SK-N-SH treated with all-trans-retinoic acid at 6 μM for 48 hours (cell line): ENCODE measurements around the gene TTC31.

Experiments
- ARNTL ChIP-seq: fragments of 450-650 bp; formaldehyde crosslinking; IDR thresholded peaks from 2 replicates; pipeline ENCODE4 v1.5.0; 2020; ENCODE audit warnings: low read depth, mild to moderate bottlenecking, moderate library complexity, borderline replicate concordance
- BACH2 ChIP-seq: fragments of 250-450 bp; sonication (Bioruptor Pico); IDR thresholded peaks from 2 replicates; pipeline ENCODE4 v1.9.0; 2021; ENCODE audit warnings: mild to moderate bottlenecking, borderline replicate concordance
- CSDC2 ChIP-seq: fragments of 250-450 bp; sonication (Bioruptor Pico); IDR thresholded peaks from 2 replicates; pipeline ENCODE4 v1.5.0; 2020; ENCODE audit warnings: mild to moderate bottlenecking, moderate library complexity
- ESRRG ChIP-seq: fragments of 250-450 bp; sonication (Bioruptor Pico); IDR thresholded peaks from 2 replicates; pipeline ENCODE4 v1.6.1; 2021; ENCODE audit warnings: mild to moderate bottlenecking
- ISL1 ChIP-seq: fragments of 250-450 bp; sonication (Bioruptor Pico); IDR thresholded peaks from 2 replicates; pipeline ENCODE4 v2.1.2; 2022; ENCODE audit warnings: mild to moderate bottlenecking, moderate library complexity
- PPARA ChIP-seq: fragments of 250-450 bp; sonication (Bioruptor Pico); IDR thresholded peaks from 2 replicates; pipeline ENCODE4 v1.5.0; 2020; ENCODE audit warnings: mild to moderate bottlenecking, borderline replicate concordance
- RARB ChIP-seq: fragments of 250-450 bp; sonication (Bioruptor Pico); IDR thresholded peaks from 2 replicates; pipeline ENCODE4 v1.8.0; 2021; ENCODE audit warnings: mild to moderate bottlenecking, moderate library complexity
- ZC3H10 ChIP-seq: fragments of 250-450 bp; sonication (Bioruptor Pico); IDR thresholded peaks from 2 replicates; pipeline ENCODE4 v1.5.1; 2021; ENCODE audit warnings: mild to moderate bottlenecking, moderate library complexity
- ZFP3 ChIP-seq: fragments of 250-450 bp; sonication (Bioruptor Pico); IDR thresholded peaks from 2 replicates; pipeline ENCODE4 v1.5.0; 2020; ENCODE audit warnings: mild to moderate bottlenecking, moderate library complexity
- ZNF565 ChIP-seq: fragments of 450-650 bp; formaldehyde crosslinking; conservative IDR thresholded peaks from 2 replicates; pipeline ENCODE4 v1.5.0; 2020; ENCODE audit warnings: low read depth, mild to moderate bottlenecking, moderate library complexity
- ZNF70 ChIP-seq: fragments of 450-650 bp; formaldehyde crosslinking; IDR thresholded peaks from 2 replicates; pipeline ENCODE4 v1.5.0; 2020; ENCODE audit warnings: mild to moderate bottlenecking, moderate library complexity
- TF ChIP-seq, protein P1 (sequence below): fragments of 250-450 bp; sonication (Bioruptor Pico); IDR thresholded peaks from 2 replicates; pipeline ENCODE4 v1.5.1; 2021; ENCODE audit warnings: mild to moderate bottlenecking, moderate library complexity
- TF ChIP-seq, protein P2 (sequence below): fragments of 250-450 bp; sonication (Bioruptor Pico); IDR thresholded peaks from 2 replicates; pipeline ENCODE4 v1.8.0; 2020; ENCODE audit warnings: mild to moderate bottlenecking, moderate library complexity, borderline replicate concordance
- TF ChIP-seq, protein P3 (sequence below): fragments of 250-450 bp; sonication (Bioruptor Pico); IDR thresholded peaks from 2 replicates; pipeline ENCODE4 v1.5.0; 2020; ENCODE audit warnings: mild to moderate bottlenecking, moderate library complexity

DNA sequence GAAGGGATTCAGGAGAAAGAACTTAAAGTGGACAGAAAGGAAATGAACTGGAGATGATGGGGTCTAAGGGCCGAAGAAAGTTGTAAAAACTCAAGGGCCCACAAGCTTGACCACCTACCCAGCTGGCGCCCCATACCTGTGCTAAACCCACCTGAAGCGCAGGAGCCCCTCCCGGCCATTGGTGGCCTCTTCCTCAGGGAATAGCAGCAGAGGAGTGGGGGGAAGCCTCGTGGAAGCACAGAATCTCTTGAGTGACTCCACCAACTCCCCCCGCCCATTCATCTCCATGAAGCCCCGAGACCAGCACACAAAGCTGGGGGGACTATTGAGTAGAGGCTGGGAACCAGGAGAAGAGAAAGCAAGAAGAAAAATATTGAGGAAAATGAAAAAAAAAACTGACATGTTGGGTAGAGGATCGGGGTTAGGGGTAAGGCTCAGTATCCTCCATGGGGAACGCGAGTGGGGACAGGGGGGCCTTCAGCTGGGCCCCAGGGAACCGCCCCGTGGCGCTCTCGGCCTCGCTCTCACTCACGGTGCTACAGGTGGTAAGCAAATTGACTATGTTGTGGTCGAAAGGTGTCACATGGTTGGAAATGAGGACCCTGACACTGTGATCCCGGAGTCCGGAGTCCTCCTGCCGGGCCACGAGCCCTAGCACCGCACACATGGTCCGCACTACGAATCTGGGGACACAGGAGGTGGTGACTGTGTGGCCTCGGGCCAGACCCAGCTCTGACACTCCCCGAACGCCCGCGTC lies 45.9 kb downstream of the TTC31 start:
- no peak for TF ChIP-seq ISL1 (CRISPR knock-in tag)
- no peak for TF ChIP-seq ZNF565 (CRISPR knock-in tag)
- no peak for TF ChIP-seq ZFP3 (CRISPR knock-in tag)
- no peak for TF ChIP-seq PPARA (CRISPR knock-in tag)
- TF ChIP-seq ZC3H10 (CRISPR knock-in tag), result no peak
- TF ChIP-seq, protein P1, sequence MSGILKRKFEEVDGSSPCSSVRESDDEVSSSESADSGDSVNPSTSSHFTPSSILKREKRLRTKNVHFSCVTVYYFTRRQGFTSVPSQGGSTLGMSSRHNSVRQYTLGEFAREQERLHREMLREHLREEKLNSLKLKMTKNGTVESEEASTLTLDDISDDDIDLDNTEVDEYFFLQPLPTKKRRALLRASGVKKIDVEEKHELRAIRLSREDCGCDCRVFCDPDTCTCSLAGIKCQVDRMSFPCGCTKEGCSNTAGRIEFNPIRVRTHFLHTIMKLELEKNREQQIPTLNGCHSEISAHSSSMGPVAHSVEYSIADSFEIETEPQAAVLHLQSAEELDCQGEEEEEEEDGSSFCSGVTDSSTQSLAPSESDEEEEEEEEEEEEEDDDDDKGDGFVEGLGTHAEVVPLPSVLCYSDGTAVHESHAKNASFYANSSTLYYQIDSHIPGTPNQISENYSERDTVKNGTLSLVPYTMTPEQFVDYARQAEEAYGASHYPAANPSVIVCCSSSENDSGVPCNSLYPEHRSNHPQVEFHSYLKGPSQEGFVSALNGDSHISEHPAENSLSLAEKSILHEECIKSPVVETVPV (CRISPR knock-in tag), result no peak
- TF ChIP-seq, protein P2, sequence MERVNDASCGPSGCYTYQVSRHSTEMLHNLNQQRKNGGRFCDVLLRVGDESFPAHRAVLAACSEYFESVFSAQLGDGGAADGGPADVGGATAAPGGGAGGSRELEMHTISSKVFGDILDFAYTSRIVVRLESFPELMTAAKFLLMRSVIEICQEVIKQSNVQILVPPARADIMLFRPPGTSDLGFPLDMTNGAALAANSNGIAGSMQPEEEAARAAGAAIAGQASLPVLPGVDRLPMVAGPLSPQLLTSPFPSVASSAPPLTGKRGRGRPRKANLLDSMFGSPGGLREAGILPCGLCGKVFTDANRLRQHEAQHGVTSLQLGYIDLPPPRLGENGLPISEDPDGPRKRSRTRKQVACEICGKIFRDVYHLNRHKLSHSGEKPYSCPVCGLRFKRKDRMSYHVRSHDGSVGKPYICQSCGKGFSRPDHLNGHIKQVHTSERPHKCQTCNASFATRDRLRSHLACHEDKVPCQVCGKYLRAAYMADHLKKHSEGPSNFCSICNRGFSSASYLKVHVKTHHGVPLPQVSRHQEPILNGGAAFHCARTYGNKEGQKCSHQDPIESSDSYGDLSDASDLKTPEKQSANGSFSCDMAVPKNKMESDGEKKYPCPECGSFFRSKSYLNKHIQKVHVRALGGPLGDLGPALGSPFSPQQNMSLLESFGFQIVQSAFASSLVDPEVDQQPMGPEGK (CRISPR knock-in tag), result no peak
- no peak for TF ChIP-seq CSDC2 (CRISPR knock-in tag)
- TF ChIP-seq ESRRG (CRISPR knock-in tag), result no peak
- TF ChIP-seq RARB, result no peak
- TF ChIP-seq, protein P3, sequence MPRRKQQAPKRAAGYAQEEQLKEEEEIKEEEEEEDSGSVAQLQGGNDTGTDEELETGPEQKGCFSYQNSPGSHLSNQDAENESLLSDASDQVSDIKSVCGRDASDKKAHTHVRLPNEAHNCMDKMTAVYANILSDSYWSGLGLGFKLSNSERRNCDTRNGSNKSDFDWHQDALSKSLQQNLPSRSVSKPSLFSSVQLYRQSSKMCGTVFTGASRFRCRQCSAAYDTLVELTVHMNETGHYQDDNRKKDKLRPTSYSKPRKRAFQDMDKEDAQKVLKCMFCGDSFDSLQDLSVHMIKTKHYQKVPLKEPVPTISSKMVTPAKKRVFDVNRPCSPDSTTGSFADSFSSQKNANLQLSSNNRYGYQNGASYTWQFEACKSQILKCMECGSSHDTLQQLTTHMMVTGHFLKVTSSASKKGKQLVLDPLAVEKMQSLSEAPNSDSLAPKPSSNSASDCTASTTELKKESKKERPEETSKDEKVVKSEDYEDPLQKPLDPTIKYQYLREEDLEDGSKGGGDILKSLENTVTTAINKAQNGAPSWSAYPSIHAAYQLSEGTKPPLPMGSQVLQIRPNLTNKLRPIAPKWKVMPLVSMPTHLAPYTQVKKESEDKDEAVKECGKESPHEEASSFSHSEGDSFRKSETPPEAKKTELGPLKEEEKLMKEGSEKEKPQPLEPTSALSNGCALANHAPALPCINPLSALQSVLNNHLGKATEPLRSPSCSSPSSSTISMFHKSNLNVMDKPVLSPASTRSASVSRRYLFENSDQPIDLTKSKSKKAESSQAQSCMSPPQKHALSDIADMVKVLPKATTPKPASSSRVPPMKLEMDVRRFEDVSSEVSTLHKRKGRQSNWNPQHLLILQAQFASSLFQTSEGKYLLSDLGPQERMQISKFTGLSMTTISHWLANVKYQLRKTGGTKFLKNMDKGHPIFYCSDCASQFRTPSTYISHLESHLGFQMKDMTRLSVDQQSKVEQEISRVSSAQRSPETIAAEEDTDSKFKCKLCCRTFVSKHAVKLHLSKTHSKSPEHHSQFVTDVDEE (CRISPR knock-in tag), result no peak
- no peak for TF ChIP-seq ARNTL (CRISPR knock-in tag)
- TF ChIP-seq BACH2, result no peak
- TF ChIP-seq ZNF70 (CRISPR knock-in tag), result no peak
